Activated gamma-delta T cell treated with anti-CD3 and anti-CD28 coated beads, Interleukin-2, amount 50 U/mL, for 16 hours (primary cell): Measurements from ENCODE around the gene ALOX12.

Experiments used
- DNase-seq: peaks from one replicate; pipeline ENCODE4 v3.0.0-alpha.2; 2020; ENCODE audit warnings: low read depth

The ALOX12 gene

GRCh38 chr17:7002288-7003047, 6.6 kb downstream of the ALOX12 start:
- no peak for DNase-seq

- DNase-seq, result no peak
Observed at GRCh38 chr17:7003745-7004144, 7.9 kb downstream of the ALOX12 start.

GRCh38 chr17:7004398-7005253, 8.8 kb downstream of the ALOX12 start:
- DNase-seq, result no peak

GRCh38 chr17:7005716-7006115, 9.9 kb downstream of the ALOX12 start:
- DNase-seq, result no peak

GRCh38 chr17:7007143-7007542, 11.3 kb downstream of the ALOX12 start:
- no peak for DNase-seq

- DNase-seq, result no peak
Observed at GRCh38 chr17:7010523-7010922, 14.7 kb downstream of the ALOX12 start.

- no peak for DNase-seq
Observed at GRCh38 chr17:7011415-7011814, 15.6 kb downstream of the ALOX12 start.

GRCh38 chr17:7011942-7012254, 16.0 kb downstream of the ALOX12 start:
- DNase-seq, result no peak

GRCh38 chr17:7014261-7014994, 18.6 kb downstream of the ALOX12 start:
- DNase-seq, result peak; percentile 97

- DNase-seq, result peak; percentile 70
Observed at GRCh38 chr17:7014995-7015958, 19.4 kb downstream of the ALOX12 start.

- DNase-seq, result no peak
Observed at GRCh38 chr17:7016418-7016817, 20.6 kb downstream of the ALOX12 start.

GRCh38 chr17:7016886-7017826, 21.3 kb downstream of the ALOX12 start:
- no peak for DNase-seq

- DNase-seq, result no peak
Observed at GRCh38 chr17:7017827-7018200, 22.0 kb downstream of the ALOX12 start.

GRCh38 chr17:7018331-7018964, 22.6 kb downstream of the ALOX12 start:
- no peak for DNase-seq

GRCh38 chr17:7019367-7019766, 23.5 kb downstream of the ALOX12 start:
- DNase-seq, result no peak

- no peak for DNase-seq
Observed at GRCh38 chr17:7019839-7020519, 24.1 kb downstream of the ALOX12 start.

GRCh38 chr17:7020894-7021664, 25.2 kb downstream of the ALOX12 start:
- no peak for DNase-seq

- peak; percentile 63 for DNase-seq
Observed at GRCh38 chr17:7021993-7022778, 26.3 kb downstream of the ALOX12 start.
